HL-60 (cell line): ENCODE results near the gene RHBDD2.
A peak's percentile ranks its signal among the peaks of the same experiment; 100 is the strongest.
"Not testable (repeated sequence)": the region's sequence is repeated elsewhere in the genome, so short reads cannot be mapped to it uniquely, and the experiment has no call there.

ENCODE experiments used
- DNase-seq, 2 experiments: peaks; one replicate each; pipeline ENCODE4 v3.0.0-alpha.2; 2010 to 2020; ENCODE audit warnings: low read depth in 1 of 2, low spot score in 1 of 2
- H3K27ac ChIP-seq: fragments of 250-450 bp; sonication (Bioruptor Pico); replicated peaks from 2 replicates; pipeline ENCODE4 v1.5.1; 2020; ENCODE audit warnings: mild to moderate bottlenecking, moderate library complexity
- H3K27me3 ChIP-seq: fragments of 250-450 bp; sonication (Bioruptor Pico); 2 replicates; pipeline ENCODE4 v1.5.1; 2021; ENCODE audit warnings: mild to moderate bottlenecking, moderate library complexity; ENCODE audit not compliant: insufficient read depth, poor library complexity, severe bottlenecking
- H3K4me3 ChIP-seq: replicated peaks from 2 replicates; pipeline ENCODE4 v1.5.1; 2011; ENCODE audit warnings: mild to moderate bottlenecking, control low read depth, low read length; ENCODE audit not compliant: insufficient read depth
- GABPA ChIP-seq: IDR thresholded peaks from 2 replicates; pipeline ENCODE4 v1.6.1; 2012; ENCODE audit warnings: low read depth
- POLR2AphosphoS5 ChIP-seq: IDR thresholded peaks from 2 replicates; pipeline ENCODE4 v1.6.1; 2012; ENCODE audit warnings: low read depth
- SPI1 ChIP-seq: IDR thresholded peaks from 2 replicates; pipeline ENCODE4 v1.6.1; 2012; ENCODE audit warnings: low read depth, mild to moderate bottlenecking, borderline replicate concordance
- TF ChIP-seq, protein P1 (sequence below): IDR thresholded peaks from 2 replicates; pipeline ENCODE4 v1.6.1; 2012; ENCODE audit warnings: low read depth; ENCODE audit not compliant: insufficient replicate concordance
- TF ChIP-seq, protein P2 (sequence below): IDR thresholded peaks from one replicate; pipeline ENCODE4 v1.5.1; 2011; ENCODE audit warnings: low read length, control low read depth, inconsistent platforms; ENCODE audit not compliant: insufficient read depth

The RHBDD2 gene

DNA sequence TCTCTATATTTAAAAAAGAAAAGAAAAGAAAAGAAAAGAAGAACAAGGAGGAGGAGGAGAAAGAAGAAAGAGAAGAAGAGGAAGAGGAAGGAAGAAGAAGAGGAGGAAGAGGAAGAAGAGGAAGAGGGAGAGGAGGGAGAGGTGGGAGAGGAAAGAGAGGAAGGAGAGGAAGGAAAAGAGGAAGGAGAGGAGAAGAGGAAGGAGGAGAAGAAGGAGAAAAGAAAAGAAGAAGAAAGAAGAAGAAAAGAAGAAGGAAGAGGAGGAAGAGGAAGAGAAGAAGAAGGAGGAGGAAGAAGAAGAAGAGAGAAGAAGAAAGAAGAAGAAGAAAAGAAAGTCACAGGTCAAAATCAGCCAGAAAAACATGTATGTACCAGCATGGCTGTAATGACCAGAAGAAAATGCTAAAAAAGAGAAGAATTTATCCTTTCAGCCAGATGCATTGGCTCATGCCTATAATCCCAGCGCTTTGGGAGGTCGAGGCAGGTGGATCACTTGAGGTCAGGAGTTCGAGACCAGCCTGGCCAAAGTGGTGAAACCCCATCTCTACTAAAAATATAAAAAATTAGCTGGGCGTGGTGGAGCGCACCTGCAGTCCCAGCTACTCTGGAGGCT lies 30.8 kb downstream of the RHBDD2 start:
- no peaks in the 10 kb centered on the region for H3K27me3 ChIP-seq
- TF ChIP-seq SPI1 (no peak; the same call in 1 of the 2 replicates), GABPA (no peak)
- DNase-seq: no peak
- no peak overlapping the region for H3K27ac ChIP-seq
- H3K4me3 ChIP-seq: no peak overlapping the region

GRCh38 chr7:75911186-75911585 lies 32.4 kb downstream of the RHBDD2 start:
- not testable (repeated sequence) for H3K27me3 ChIP-seq, H3K27ac ChIP-seq, DNase-seq, H3K4me3 ChIP-seq

- no peak for DNase-seq
- no peak for TF ChIP-seq POLR2AphosphoS5
- TF ChIP-seq SPI1: no peak
- TF ChIP-seq, protein P1, sequence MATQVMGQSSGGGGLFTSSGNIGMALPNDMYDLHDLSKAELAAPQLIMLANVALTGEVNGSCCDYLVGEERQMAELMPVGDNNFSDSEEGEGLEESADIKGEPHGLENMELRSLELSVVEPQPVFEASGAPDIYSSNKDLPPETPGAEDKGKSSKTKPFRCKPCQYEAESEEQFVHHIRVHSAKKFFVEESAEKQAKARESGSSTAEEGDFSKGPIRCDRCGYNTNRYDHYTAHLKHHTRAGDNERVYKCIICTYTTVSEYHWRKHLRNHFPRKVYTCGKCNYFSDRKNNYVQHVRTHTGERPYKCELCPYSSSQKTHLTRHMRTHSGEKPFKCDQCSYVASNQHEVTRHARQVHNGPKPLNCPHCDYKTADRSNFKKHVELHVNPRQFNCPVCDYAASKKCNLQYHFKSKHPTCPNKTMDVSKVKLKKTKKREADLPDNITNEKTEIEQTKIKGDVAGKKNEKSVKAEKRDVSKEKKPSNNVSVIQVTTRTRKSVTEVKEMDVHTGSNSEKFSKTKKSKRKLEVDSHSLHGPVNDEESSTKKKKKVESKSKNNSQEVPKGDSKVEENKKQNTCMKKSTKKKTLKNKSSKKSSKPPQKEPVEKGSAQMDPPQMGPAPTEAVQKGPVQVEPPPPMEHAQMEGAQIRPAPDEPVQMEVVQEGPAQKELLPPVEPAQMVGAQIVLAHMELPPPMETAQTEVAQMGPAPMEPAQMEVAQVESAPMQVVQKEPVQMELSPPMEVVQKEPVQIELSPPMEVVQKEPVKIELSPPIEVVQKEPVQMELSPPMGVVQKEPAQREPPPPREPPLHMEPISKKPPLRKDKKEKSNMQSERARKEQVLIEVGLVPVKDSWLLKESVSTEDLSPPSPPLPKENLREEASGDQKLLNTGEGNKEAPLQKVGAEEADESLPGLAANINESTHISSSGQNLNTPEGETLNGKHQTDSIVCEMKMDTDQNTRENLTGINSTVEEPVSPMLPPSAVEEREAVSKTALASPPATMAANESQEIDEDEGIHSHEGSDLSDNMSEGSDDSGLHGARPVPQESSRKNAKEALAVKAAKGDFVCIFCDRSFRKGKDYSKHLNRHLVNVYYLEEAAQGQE: no peak
- TF ChIP-seq GABPA: no peak
- H3K4me3 ChIP-seq: no peak overlapping the region
- no peaks in the 10 kb centered on the region for H3K27me3 ChIP-seq
- no peak overlapping the region for H3K27ac ChIP-seq
Measured at GRCh38 chr7:75913437-75913836, 34.6 kb downstream of the RHBDD2 start.

DNA sequence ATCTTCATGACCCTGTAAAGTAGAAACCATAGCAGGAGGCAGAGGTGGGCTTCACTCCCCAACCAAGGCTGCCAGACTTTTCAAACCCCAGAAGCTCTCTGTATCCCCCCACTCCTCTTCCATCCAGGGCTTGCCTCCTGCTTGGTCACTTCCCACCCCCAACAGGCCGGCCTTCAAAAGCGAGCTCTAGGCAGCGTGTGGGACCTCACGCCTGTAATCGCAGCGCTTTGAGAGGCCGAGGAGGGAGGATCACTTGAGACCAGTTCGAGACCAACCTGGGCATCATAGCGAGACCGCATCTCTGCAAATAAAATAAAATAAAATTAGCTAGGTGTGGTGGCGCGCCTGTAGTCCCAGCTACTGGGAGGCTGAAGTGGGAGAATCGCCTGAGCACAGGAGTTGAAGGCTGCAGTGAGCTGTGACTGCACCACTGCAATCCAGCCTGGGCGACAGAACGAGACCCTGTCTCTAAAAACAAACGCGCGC lies 35.4 kb downstream of the RHBDD2 start:
- peak overlapping the region; percentile 81 for H3K27ac ChIP-seq
- TF ChIP-seq, protein P2, sequence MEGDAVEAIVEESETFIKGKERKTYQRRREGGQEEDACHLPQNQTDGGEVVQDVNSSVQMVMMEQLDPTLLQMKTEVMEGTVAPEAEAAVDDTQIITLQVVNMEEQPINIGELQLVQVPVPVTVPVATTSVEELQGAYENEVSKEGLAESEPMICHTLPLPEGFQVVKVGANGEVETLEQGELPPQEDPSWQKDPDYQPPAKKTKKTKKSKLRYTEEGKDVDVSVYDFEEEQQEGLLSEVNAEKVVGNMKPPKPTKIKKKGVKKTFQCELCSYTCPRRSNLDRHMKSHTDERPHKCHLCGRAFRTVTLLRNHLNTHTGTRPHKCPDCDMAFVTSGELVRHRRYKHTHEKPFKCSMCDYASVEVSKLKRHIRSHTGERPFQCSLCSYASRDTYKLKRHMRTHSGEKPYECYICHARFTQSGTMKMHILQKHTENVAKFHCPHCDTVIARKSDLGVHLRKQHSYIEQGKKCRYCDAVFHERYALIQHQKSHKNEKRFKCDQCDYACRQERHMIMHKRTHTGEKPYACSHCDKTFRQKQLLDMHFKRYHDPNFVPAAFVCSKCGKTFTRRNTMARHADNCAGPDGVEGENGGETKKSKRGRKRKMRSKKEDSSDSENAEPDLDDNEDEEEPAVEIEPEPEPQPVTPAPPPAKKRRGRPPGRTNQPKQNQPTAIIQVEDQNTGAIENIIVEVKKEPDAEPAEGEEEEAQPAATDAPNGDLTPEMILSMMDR: no peak
- TF ChIP-seq, protein P1: no peak
- TF ChIP-seq POLR2AphosphoS5 (no peak), SPI1 (no peak), GABPA (no peak)
- DNase-seq: no peak
- H3K4me3 ChIP-seq: peak overlapping the region; percentile 63
- H3K27me3 ChIP-seq: no peaks in the 10 kb centered on the region

- no peaks in the 10 kb centered on the region for H3K27me3 ChIP-seq
- peak within 1 kb of the TSS; percentile 94 for H3K4me3 ChIP-seq
- TF ChIP-seq POLR2AphosphoS5 (peak; percentile 94), GABPA (no peak), SPI1 (no peak)
- TF ChIP-seq, protein P2: no peak
- TF ChIP-seq, protein P1: peak; percentile 57
- peak; percentile 86 to 90 for DNase-seq
- peak within 1 kb of the TSS; percentile 81 for H3K27ac ChIP-seq
Measured at GRCh38 chr7:75914655-75915415, 36.0 kb downstream of the RHBDD2 start, which contains the start of gene POR. Gene POR (plus strand): TSS chr7:75915155. CDS start chr7:75954002, 38,847 bp downstream.
